Measurements from ENCODE around the gene ILK.

DNA sequence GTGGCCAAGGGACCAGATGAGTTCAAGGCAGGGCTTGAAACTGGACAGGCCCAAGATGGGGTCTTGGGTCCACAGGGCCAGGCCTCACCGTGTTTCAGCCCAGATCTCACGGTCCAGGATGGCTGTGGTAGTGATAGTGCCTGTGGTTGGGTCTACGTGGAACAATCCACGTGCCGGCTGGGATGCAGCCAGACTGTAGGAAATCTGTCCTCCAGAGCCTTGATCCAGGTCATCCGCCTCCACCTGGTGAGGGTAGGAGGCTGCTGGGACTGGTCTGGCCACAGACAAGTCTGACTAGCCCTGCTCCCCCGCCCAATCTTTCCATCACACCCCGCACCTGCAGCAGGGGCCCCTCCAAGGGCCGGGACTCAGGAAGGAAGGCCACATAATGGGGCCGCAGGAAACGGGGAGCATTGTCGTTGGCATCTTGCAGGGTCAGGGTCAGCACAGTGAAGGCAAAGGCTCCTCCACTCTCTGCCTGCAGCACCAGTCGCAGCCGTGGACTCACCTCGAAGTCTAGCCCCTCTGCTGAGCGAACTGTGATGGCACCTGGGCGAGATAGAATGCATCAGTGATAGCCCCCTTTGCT is 22.4 kb downstream of the ILK start:
- TF ChIP-seq POLR2A (IDR thresholded peaks at IDR 0.05) = no peak
- no peak for TF ChIP-seq POLR2AphosphoS5 (IDR thresholded peaks at IDR 0.05)
- TF ChIP-seq, protein P1, sequence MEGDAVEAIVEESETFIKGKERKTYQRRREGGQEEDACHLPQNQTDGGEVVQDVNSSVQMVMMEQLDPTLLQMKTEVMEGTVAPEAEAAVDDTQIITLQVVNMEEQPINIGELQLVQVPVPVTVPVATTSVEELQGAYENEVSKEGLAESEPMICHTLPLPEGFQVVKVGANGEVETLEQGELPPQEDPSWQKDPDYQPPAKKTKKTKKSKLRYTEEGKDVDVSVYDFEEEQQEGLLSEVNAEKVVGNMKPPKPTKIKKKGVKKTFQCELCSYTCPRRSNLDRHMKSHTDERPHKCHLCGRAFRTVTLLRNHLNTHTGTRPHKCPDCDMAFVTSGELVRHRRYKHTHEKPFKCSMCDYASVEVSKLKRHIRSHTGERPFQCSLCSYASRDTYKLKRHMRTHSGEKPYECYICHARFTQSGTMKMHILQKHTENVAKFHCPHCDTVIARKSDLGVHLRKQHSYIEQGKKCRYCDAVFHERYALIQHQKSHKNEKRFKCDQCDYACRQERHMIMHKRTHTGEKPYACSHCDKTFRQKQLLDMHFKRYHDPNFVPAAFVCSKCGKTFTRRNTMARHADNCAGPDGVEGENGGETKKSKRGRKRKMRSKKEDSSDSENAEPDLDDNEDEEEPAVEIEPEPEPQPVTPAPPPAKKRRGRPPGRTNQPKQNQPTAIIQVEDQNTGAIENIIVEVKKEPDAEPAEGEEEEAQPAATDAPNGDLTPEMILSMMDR (IDR thresholded peaks at IDR 0.05) = no peak
